Measurements from ENCODE around the gene F10.

F10 gene

DNA sequence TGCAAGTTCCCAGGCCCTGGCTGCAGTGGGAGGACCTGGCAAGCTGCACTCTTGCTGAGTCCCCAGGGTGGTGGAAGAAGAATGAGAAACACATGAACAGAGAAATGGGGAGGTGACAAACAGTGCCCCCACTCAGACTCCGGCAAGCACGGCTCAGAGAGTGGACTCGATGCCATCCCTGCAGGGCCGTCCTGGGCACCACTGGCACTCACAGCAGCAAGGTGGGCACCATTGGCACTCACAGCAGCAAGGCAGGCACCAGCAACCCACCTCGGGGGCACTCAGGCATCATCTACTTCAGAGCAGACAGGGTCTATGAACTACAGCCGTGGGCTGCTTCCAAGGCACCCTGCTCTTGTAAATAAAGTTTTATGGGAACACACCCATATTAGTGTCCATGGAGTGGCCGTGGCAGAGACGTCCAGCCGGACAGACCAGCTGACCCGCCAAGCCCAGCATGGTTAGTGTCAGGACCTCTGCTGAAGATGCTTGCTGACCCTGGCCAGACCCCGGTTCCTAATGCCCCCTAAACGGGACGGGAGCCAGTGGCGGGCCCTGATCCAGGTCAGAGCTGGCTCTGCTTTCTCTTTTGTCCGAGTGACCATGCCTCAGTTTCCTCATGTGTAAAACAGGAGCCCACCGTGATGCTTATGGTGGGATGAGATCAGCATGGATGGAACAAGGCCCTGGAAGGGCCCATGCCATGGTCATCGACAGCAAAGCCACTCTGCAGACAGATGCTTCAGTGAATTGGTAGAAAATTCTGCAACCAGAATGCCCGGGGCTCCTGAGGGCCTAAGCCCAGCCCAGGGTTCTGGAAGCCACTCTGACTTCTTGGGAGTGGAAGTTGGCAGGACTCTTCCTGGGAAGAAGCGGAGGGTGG, 2.1 kb upstream of the F10 start:
- H3K27ac Mint-ChIP-seq, result no peak overlapping the region
- no peaks in the 10 kb centered on the region for H3K9me3 Mint-ChIP-seq
- peaks cover 12% of the 10 kb centered on the region for H3K4me1 Mint-ChIP-seq
- H3K27me3 Mint-ChIP-seq (ENCODE audit: low read depth), result peaks cover 26% of the 10 kb centered on the region
- TF ChIP-seq, protein P1, sequence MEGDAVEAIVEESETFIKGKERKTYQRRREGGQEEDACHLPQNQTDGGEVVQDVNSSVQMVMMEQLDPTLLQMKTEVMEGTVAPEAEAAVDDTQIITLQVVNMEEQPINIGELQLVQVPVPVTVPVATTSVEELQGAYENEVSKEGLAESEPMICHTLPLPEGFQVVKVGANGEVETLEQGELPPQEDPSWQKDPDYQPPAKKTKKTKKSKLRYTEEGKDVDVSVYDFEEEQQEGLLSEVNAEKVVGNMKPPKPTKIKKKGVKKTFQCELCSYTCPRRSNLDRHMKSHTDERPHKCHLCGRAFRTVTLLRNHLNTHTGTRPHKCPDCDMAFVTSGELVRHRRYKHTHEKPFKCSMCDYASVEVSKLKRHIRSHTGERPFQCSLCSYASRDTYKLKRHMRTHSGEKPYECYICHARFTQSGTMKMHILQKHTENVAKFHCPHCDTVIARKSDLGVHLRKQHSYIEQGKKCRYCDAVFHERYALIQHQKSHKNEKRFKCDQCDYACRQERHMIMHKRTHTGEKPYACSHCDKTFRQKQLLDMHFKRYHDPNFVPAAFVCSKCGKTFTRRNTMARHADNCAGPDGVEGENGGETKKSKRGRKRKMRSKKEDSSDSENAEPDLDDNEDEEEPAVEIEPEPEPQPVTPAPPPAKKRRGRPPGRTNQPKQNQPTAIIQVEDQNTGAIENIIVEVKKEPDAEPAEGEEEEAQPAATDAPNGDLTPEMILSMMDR (IDR thresholded peaks at IDR 0.05; ENCODE audit: unreplicated experiment in 3 of 3), result no peak
- H3K36me3 Mint-ChIP-seq (ENCODE audit: low read depth), result no peaks in the 10 kb centered on the region
- no peak overlapping the region for H3K4me3 Mint-ChIP-seq

DNA sequence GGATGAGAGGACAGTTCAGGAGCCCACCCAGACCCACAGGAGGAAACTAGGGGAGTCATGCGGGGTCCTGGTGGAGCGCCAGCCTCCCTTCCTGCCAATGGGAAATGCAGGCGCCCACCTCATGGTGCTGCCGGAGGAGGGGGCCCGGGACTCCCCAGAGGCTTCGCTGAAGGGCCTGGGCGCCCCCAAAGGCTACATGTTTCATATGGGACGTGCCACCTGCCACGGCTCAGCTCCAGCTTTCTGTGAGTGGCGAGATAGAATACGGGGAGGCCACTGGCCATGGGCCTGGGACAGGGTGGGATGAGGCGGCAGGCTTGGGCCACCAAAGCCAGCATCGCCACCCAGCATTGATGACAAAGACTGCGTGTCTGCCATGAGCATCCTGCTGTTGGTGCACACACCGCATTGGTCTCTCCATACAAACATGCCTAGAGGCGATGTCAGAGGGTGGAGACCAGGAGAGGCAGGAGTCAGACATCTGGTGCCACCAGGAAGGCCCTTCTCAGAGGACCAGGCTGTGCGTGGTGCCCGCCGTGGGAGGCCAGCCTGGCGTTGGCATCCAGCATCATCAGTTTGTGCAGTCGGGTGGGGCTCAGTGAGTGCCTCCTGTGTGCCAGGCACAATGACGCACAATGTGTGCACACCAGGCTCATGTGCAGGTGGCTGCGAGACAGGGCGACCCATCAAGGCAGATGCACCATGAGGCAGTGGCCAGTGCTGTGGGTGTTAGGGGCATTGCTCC, 1.2 kb upstream of the F10 start:
- H3K27me3 Mint-ChIP-seq (ENCODE audit: low read depth), result peaks cover 30% of the 10 kb centered on the region
- H3K36me3 Mint-ChIP-seq (ENCODE audit: low read depth), result no peaks in the 10 kb centered on the region
- no peak overlapping the region for H3K27ac Mint-ChIP-seq
- no peaks in the 10 kb centered on the region for H3K9me3 Mint-ChIP-seq
- peaks cover 12% of the 10 kb centered on the region for H3K4me1 Mint-ChIP-seq
- TF ChIP-seq, protein P1 (IDR thresholded peaks at IDR 0.05; ENCODE audit: unreplicated experiment in 3 of 3), result no peak
- H3K4me3 Mint-ChIP-seq, result no peak overlapping the region

DNA sequence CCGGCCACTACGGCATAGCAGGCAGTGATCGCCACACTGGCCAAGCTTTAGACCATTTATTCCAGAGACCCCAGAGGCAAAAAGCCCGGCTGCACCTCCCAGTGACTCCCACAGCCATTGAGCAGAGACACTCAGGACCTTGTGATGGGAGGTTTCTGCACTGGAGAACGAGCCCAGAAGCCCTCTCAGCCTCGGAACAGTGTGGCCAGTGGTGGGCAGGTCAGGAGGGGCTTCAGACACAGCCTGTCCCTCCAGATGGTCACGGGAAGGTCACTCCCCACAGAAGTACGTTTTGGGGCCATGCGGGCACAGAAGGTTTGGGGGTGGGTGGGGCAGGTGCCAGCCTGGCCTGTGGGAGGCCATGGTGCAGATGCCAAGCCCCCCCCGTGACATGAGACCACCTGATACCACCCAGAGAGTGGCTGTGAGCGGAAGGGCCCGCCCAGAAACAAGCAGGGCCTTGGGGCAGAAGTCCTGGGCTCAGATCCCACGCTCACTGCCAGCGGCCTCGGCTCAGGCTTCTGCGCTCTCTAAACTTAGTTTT, 599 bp upstream of the F10 start:
- peaks cover 12% of the 10 kb centered on the region for H3K4me1 Mint-ChIP-seq
- H3K27ac Mint-ChIP-seq, result peak overlapping the region; percentile 48 to 86 (median 80)
- H3K27me3 Mint-ChIP-seq (ENCODE audit: low read depth), result peaks cover 30% of the 10 kb centered on the region
- no peaks in the 10 kb centered on the region for H3K36me3 Mint-ChIP-seq (ENCODE audit: low read depth)
- TF ChIP-seq, protein P1 (IDR thresholded peaks at IDR 0.05; ENCODE audit: unreplicated experiment in 3 of 3), result no peak
- no peaks in the 10 kb centered on the region for H3K9me3 Mint-ChIP-seq
- peak overlapping the region in 1 of 3 experiments; percentile 75 for H3K4me3 Mint-ChIP-seq

DNA sequence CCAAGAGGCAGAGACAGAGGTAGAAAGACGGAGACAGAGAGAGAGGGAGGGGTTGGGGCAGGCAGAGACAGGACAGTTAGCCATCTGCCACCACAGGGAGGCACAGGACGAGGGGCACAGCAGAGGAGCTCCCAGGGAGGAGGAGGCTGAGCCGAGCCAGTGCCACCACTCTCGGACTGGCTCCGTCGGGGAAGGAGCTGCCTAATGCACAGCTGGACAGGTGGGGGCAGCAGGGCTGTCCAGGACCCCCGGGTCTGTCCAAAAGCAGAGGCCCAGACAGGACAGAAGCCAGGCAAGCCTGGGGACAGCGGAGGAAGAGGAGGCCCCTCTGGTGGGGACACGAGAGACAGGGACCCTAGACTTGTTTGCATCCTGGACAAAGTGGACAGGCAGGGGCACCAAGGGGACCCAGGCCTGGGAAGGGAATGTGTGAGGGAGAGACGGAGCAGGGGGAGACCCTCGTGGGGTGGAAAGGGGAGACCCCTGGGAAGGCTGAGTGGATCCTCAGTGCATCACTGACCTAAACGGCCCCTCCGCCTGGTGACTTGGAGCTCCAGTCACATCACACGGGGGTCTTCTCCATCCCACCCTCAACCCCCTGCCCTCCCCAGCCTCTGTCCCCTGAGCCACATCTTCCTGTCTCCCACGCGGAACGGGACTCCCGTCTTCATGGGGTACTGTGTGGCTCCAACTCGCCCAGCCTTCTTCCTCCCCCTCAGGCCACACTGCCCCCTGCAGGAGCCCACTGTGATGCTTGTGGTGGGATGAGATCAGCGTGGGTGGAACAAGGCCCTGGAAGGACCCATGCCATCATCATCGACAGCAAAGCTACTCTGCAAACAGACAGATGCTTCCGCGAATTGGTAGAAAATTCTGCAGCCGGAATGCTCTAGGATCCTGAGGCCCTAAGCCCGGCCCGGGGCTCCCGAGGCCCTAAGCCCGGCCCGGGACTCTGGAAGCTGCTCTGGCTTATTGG, 915 bp downstream of the F10 start:
- H3K4me1 Mint-ChIP-seq, result peaks cover 12% of the 10 kb centered on the region
- H3K27ac Mint-ChIP-seq, result peak overlapping the region in 2 of 3 experiments; percentile 31 to 86
- H3K36me3 Mint-ChIP-seq (ENCODE audit: low read depth), result no peaks in the 10 kb centered on the region
- TF ChIP-seq, protein P1 (IDR thresholded peaks at IDR 0.05; ENCODE audit: unreplicated experiment in 3 of 3), result no peak
- H3K4me3 Mint-ChIP-seq, result peak overlapping the region in 2 of 3 experiments; percentile 44 to 74
- H3K27me3 Mint-ChIP-seq (ENCODE audit: low read depth), result peaks cover 30% of the 10 kb centered on the region
- H3K9me3 Mint-ChIP-seq, result no peaks in the 10 kb centered on the region

DNA sequence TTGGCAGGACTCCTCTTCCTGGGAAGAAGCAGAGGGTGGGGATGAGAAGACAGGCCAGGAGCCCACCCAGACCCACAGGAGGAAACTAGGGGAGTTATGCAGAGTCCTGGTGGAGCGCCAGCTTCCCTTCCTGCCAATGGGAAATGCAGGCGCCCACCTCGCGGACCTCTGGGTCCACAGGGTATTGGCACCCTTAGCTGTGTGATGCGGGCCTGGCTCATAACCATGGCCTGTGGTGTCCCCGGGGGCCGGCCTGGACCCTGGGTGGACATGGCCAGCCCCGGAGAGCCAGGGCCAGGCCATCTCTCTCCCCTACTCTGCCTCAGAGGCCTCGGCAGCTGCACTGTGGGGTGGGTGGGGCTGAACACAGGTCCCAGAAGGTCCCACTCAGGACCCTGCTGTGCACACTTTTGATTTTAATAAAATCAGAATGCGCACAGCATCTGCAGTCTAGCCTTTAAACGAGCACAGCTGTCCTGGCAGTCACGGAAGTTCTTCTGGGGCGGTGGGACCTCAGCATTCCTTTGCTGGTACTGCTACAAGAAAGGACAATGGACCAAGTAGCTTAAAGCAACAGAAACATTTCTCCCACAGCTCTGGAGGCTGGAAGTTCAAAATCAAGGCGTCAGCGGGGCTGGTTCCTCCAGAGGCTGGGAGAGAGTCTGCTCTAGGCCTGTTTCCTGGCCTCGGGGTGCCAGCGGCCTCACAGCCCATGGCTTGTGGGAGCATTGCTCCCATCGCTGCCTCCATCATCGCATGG, 1.8 kb downstream of the F10 start:
- Mint-ChIP-seq H3K27ac (no peak overlapping the region), H3K36me3 (ENCODE audit: low read depth) (peaks cover 5% of the 10 kb centered on the region), H3K4me1 (peaks cover 12% of the 10 kb centered on the region), H3K27me3 (ENCODE audit: low read depth) (peaks cover 25% of the 10 kb centered on the region), H3K9me3 (no peaks in the 10 kb centered on the region), H3K4me3 (no peak overlapping the region)
- TF ChIP-seq, protein P1 (IDR thresholded peaks at IDR 0.05; ENCODE audit: unreplicated experiment in 3 of 3), result no peak
